GM19043 (cell line): ENCODE data around the gene ASMTL.
A peak's percentile ranks its signal among the peaks of the same experiment; 100 is the strongest.
"Not testable (repeated sequence)": the region's sequence is repeated elsewhere in the genome, so short reads cannot be mapped to it uniquely, and the experiment has no call there.

Source experiments
- ATAC-seq: cut with Tn5 transposase; IDR thresholded peaks from one replicate; pipeline ENCODE4 v1.9.1; 2021; ENCODE audit warnings: low read depth; ENCODE audit not compliant: unreplicated experiment

Gene ASMTL

GRCh38 chrX:1482530-1482928 lies 29.8 kb upstream of the ASMTL start:
- ATAC-seq: not testable (repeated sequence)

- peak; percentile 40 for ATAC-seq
Measured at GRCh38 chrX:1481636-1482529, 29.2 kb upstream of the ASMTL start.

GRCh38 chrX:1480082-1480785 lies 27.5 kb upstream of the ASMTL start:
- ATAC-seq: no peak

- no peak for ATAC-seq
Measured at GRCh38 chrX:1477801-1478458, 25.2 kb upstream of the ASMTL start.

- ATAC-seq: no peak
Measured at GRCh38 chrX:1477229-1477628, 24.5 kb upstream of the ASMTL start.

- ATAC-seq: no peak
Measured at GRCh38 chrX:1476682-1477081, 24.0 kb upstream of the ASMTL start.

GRCh38 chrX:1475881-1476280 lies 23.2 kb upstream of the ASMTL start:
- no peak for ATAC-seq

GRCh38 chrX:1475481-1475880 lies 22.8 kb upstream of the ASMTL start:
- no peak for ATAC-seq

GRCh38 chrX:1474593-1474992 lies 21.9 kb upstream of the ASMTL start:
- not testable (repeated sequence) for ATAC-seq

- ATAC-seq: no peak
Measured at GRCh38 chrX:1472975-1473374, 20.3 kb upstream of the ASMTL start.

- ATAC-seq: peak; percentile 42
Measured at GRCh38 chrX:1468250-1468772, 15.6 kb upstream of the ASMTL start.

- no peak for ATAC-seq
Measured at GRCh38 chrX:1466971-1467561, 14.4 kb upstream of the ASMTL start.

GRCh38 chrX:1466232-1466661 lies 13.5 kb upstream of the ASMTL start:
- ATAC-seq: no peak

- ATAC-seq: no peak
Measured at GRCh38 chrX:1465286-1466231, 12.8 kb upstream of the ASMTL start.

GRCh38 chrX:1464971-1465285 lies 12.2 kb upstream of the ASMTL start:
- ATAC-seq: no peak

GRCh38 chrX:1464041-1464970 lies 11.6 kb upstream of the ASMTL start:
- ATAC-seq: no peak

GRCh38 chrX:1463581-1463980 lies 10.9 kb upstream of the ASMTL start:
- ATAC-seq: no peak

GRCh38 chrX:1462596-1463251 lies 10.0 kb upstream of the ASMTL start:
- ATAC-seq: no peak
